ENCODE measurements around the gene PLCB1. TPM values are rescaled to one million over a fixed set of nuclear protein-coding genes. Genes with fewer than 3 reads are reported as not detected.

The PLCB1 gene
- total RNA-seq, 1 experiment from 2014 or later, result 11.3 TPM

DNA sequence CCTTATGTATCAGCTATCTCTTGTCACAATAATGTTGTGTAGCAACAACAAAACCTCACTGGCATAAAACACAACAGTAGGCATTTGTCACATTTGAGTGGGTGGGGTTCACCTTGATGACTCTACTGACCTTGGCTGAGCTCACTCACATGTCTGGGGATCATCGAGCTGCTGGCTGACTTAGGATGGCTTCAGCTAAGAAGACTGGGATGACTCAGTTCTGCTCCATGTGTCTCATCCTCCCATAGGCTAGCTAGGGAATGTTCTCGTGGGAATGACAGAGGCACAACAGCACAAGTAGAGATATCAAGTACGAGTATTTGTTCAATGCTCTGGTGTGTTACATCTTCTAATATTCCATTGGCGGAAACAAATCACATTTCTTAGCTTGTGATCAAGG, 167.9 kb downstream of the PLCB1 start:
- DNase-seq (ENCODE audit: low spot score), result no peak
- no peaks in the 10 kb centered on the region for H3K36me3 Mint-ChIP-seq
- TF ChIP-seq SMAD4 (CRISPR knock-in tag; IDR thresholded peaks at IDR 0.05) (no peak), NR1H2 (CRISPR knock-in tag; IDR thresholded peaks at IDR 0.05) (no peak), IRF2 (CRISPR knock-in tag; IDR thresholded peaks at IDR 0.05; ENCODE audit: borderline replicate concordance, low read depth) (no peak), JUN (CRISPR knock-in tag; IDR thresholded peaks at IDR 0.05) (no peak)
- TF ChIP-seq, protein P1, sequence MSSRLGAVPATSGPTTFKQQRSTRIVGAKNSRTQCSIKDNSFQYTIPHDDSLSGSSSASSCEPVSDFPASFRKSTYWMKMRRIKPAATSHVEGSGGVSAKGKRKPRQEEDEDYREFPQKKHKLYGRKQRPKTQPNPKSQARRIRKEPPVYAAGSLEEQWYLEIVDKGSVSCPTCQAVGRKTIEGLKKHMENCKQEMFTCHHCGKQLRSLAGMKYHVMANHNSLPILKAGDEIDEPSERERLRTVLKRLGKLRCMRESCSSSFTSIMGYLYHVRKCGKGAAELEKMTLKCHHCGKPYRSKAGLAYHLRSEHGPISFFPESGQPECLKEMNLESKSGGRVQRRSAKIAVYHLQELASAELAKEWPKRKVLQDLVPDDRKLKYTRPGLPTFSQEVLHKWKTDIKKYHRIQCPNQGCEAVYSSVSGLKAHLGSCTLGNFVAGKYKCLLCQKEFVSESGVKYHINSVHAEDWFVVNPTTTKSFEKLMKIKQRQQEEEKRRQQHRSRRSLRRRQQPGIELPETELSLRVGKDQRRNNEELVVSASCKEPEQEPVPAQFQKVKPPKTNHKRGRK (CRISPR knock-in tag; IDR thresholded peaks at IDR 0.05; ENCODE audit: borderline replicate concordance), result no peak
- TF ChIP-seq, protein P2, sequence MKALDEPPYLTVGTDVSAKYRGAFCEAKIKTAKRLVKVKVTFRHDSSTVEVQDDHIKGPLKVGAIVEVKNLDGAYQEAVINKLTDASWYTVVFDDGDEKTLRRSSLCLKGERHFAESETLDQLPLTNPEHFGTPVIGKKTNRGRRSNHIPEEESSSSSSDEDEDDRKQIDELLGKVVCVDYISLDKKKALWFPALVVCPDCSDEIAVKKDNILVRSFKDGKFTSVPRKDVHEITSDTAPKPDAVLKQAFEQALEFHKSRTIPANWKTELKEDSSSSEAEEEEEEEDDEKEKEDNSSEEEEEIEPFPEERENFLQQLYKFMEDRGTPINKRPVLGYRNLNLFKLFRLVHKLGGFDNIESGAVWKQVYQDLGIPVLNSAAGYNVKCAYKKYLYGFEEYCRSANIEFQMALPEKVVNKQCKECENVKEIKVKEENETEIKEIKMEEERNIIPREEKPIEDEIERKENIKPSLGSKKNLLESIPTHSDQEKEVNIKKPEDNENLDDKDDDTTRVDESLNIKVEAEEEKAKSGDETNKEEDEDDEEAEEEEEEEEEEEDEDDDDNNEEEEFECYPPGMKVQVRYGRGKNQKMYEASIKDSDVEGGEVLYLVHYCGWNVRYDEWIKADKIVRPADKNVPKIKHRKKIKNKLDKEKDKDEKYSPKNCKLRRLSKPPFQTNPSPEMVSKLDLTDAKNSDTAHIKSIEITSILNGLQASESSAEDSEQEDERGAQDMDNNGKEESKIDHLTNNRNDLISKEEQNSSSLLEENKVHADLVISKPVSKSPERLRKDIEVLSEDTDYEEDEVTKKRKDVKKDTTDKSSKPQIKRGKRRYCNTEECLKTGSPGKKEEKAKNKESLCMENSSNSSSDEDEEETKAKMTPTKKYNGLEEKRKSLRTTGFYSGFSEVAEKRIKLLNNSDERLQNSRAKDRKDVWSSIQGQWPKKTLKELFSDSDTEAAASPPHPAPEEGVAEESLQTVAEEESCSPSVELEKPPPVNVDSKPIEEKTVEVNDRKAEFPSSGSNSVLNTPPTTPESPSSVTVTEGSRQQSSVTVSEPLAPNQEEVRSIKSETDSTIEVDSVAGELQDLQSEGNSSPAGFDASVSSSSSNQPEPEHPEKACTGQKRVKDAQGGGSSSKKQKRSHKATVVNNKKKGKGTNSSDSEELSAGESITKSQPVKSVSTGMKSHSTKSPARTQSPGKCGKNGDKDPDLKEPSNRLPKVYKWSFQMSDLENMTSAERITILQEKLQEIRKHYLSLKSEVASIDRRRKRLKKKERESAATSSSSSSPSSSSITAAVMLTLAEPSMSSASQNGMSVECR (CRISPR knock-in tag; IDR thresholded peaks at IDR 0.05; ENCODE audit: borderline replicate concordance), result no peak
- TF ChIP-seq, protein P3, sequence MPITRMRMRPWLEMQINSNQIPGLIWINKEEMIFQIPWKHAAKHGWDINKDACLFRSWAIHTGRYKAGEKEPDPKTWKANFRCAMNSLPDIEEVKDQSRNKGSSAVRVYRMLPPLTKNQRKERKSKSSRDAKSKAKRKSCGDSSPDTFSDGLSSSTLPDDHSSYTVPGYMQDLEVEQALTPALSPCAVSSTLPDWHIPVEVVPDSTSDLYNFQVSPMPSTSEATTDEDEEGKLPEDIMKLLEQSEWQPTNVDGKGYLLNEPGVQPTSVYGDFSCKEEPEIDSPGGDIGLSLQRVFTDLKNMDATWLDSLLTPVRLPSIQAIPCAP (CRISPR knock-in tag; IDR thresholded peaks at IDR 0.05), result no peak
- no peaks in the 10 kb centered on the region for H3K4me1 Mint-ChIP-seq
- no peaks in the 10 kb centered on the region for H3K27me3 Mint-ChIP-seq (ENCODE audit: low read depth)
- POLR2A ChIA-PET, result no interaction called here
- H3K9me3 Mint-ChIP-seq, result no peaks in the 10 kb centered on the region
- H3K27ac Mint-ChIP-seq, result no peak overlapping the region
- ATAC-seq, result no peak
- no peak overlapping the region for H3K4me3 Mint-ChIP-seq
- CTCF ChIA-PET, result no interaction called here

DNA sequence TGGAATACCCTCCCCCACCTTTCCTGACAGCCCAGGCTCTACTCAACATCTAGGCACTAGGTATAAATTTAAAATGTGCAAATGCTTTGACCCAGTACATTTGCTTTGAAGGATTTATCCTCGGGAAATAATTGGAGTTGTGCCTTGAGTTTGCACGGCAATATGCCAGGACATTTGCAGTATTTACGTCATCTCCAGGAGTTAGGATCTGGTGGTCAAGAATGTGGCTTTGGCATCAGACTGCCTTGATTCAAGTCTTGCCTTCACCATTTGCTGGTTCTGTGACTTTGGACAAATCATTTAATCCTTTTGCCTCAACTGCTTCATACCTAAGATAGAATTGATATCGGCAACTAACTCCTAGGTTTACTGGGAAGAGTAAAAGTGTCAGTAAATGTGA, 169.6 kb downstream of the PLCB1 start:
- ChIA-PET POLR2A (no interaction called here), CTCF (no interaction called here)
- Mint-ChIP-seq H3K9me3 (no peaks in the 10 kb centered on the region), H3K4me3 (no peak overlapping the region), H3K4me1 (peaks cover 8% of the 10 kb centered on the region; the same call in 1 of the 2 replicates), H3K27me3 (ENCODE audit: low read depth) (no peaks in the 10 kb centered on the region), H3K36me3 (no peaks in the 10 kb centered on the region), H3K27ac (no peak overlapping the region)
- DNase-seq (ENCODE audit: low spot score) (no peak), ATAC-seq (no peak)
- no peak for TF ChIP-seq SMAD4 (CRISPR knock-in tag; IDR thresholded peaks at IDR 0.05)
- TF ChIP-seq, protein P4, sequence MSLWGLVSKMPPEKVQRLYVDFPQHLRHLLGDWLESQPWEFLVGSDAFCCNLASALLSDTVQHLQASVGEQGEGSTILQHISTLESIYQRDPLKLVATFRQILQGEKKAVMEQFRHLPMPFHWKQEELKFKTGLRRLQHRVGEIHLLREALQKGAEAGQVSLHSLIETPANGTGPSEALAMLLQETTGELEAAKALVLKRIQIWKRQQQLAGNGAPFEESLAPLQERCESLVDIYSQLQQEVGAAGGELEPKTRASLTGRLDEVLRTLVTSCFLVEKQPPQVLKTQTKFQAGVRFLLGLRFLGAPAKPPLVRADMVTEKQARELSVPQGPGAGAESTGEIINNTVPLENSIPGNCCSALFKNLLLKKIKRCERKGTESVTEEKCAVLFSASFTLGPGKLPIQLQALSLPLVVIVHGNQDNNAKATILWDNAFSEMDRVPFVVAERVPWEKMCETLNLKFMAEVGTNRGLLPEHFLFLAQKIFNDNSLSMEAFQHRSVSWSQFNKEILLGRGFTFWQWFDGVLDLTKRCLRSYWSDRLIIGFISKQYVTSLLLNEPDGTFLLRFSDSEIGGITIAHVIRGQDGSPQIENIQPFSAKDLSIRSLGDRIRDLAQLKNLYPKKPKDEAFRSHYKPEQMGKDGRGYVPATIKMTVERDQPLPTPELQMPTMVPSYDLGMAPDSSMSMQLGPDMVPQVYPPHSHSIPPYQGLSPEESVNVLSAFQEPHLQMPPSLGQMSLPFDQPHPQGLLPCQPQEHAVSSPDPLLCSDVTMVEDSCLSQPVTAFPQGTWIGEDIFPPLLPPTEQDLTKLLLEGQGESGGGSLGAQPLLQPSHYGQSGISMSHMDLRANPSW (CRISPR knock-in tag; conservative IDR thresholded peaks at IDR 0.05; ENCODE audit: low read depth), result no peak
- TF ChIP-seq, protein P5, sequence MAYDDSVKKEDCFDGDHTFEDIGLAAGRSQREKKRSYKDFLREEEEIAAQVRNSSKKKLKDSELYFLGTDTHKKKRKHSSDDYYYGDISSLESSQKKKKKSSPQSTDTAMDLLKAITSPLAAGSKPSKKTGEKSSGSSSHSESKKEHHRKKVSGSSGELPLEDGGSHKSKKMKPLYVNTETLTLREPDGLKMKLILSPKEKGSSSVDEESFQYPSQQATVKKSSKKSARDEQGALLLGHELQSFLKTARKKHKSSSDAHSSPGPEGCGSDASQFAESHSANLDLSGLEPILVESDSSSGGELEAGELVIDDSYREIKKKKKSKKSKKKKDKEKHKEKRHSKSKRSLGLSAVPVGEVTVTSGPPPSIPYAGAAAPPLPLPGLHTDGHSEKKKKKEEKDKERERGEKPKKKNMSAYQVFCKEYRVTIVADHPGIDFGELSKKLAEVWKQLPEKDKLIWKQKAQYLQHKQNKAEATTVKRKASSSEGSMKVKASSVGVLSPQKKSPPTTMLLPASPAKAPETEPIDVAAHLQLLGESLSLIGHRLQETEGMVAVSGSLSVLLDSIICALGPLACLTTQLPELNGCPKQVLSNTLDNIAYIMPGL (CRISPR knock-in tag; IDR thresholded peaks at IDR 0.05), result no peak

DNA sequence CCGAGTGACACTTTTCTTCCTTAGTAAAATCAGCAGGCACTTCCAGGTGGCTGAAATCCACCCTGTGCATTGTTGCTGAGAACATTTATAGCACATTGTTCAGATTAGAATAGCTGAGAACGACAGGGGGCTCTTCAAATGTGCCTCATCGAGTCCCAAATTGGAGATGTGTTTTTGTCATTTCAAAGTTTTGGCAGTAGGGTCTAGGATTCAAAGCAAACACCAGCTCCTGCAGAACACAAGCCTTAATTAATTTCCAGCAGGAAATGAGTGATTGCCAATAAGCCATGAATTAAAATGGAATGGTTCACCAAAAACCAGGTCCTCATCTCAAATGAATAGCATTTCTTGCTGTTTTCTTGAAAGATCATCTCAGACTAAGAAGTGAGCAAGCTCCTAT, 171.6 kb downstream of the PLCB1 start:
- CTCF ChIA-PET, result interaction anchor here (1.3 kb wide), 1 partner anchor 172 kb away, joined by 3 read pairs; the partner anchor contains the start of gene PLCB1
- no peak for DNase-seq (ENCODE audit: low spot score)
- Mint-ChIP-seq H3K4me3 (no peak overlapping the region), H3K27me3 (ENCODE audit: low read depth) (no peaks in the 10 kb centered on the region), H3K9me3 (no peaks in the 10 kb centered on the region), H3K27ac (no peak overlapping the region), H3K36me3 (no peaks in the 10 kb centered on the region), H3K4me1 (peaks cover 15% of the 10 kb centered on the region; the same call in 1 of the 2 replicates)
- no peak for ATAC-seq
- POLR2A ChIA-PET, result no interaction called here
- TF ChIP-seq, protein P6, sequence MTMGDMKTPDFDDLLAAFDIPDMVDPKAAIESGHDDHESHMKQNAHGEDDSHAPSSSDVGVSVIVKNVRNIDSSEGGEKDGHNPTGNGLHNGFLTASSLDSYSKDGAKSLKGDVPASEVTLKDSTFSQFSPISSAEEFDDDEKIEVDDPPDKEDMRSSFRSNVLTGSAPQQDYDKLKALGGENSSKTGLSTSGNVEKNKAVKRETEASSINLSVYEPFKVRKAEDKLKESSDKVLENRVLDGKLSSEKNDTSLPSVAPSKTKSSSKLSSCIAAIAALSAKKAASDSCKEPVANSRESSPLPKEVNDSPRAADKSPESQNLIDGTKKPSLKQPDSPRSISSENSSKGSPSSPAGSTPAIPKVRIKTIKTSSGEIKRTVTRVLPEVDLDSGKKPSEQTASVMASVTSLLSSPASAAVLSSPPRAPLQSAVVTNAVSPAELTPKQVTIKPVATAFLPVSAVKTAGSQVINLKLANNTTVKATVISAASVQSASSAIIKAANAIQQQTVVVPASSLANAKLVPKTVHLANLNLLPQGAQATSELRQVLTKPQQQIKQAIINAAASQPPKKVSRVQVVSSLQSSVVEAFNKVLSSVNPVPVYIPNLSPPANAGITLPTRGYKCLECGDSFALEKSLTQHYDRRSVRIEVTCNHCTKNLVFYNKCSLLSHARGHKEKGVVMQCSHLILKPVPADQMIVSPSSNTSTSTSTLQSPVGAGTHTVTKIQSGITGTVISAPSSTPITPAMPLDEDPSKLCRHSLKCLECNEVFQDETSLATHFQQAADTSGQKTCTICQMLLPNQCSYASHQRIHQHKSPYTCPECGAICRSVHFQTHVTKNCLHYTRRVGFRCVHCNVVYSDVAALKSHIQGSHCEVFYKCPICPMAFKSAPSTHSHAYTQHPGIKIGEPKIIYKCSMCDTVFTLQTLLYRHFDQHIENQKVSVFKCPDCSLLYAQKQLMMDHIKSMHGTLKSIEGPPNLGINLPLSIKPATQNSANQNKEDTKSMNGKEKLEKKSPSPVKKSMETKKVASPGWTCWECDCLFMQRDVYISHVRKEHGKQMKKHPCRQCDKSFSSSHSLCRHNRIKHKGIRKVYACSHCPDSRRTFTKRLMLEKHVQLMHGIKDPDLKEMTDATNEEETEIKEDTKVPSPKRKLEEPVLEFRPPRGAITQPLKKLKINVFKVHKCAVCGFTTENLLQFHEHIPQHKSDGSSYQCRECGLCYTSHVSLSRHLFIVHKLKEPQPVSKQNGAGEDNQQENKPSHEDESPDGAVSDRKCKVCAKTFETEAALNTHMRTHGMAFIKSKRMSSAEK (CRISPR knock-in tag; IDR thresholded peaks at IDR 0.05; ENCODE audit: borderline replicate concordance), result no peak
- TF ChIP-seq GABPB1 (CRISPR knock-in tag; IDR thresholded peaks at IDR 0.05), result no peak
- TF ChIP-seq, protein P7, sequence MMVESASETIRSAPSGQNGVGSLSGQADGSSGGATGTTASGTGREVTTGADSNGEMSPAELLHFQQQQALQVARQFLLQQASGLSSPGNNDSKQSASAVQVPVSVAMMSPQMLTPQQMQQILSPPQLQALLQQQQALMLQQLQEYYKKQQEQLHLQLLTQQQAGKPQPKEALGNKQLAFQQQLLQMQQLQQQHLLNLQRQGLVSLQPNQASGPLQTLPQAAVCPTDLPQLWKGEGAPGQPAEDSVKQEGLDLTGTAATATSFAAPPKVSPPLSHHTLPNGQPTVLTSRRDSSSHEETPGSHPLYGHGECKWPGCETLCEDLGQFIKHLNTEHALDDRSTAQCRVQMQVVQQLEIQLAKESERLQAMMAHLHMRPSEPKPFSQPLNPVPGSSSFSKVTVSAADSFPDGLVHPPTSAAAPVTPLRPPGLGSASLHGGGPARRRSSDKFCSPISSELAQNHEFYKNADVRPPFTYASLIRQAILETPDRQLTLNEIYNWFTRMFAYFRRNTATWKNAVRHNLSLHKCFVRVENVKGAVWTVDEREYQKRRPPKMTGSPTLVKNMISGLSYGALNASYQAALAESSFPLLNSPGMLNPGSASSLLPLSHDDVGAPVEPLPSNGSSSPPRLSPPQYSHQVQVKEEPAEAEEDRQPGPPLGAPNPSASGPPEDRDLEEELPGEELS (CRISPR knock-in tag; IDR thresholded peaks at IDR 0.05), result no peak

All from WTC11 (cell line).